Kidney tubule cell (primary cell): ENCODE measurements around the gene FRMPD2.
"Not testable (repeated sequence)": the region's sequence is repeated elsewhere in the genome, so short reads cannot be mapped to it uniquely, and the experiment has no call there.

Experiments
- DNase-seq: peaks from one replicate; pipeline ENCODE4 v3.0.0-alpha.2; 2018; ENCODE audit warnings: low spot score

FRMPD2 gene

DNA sequence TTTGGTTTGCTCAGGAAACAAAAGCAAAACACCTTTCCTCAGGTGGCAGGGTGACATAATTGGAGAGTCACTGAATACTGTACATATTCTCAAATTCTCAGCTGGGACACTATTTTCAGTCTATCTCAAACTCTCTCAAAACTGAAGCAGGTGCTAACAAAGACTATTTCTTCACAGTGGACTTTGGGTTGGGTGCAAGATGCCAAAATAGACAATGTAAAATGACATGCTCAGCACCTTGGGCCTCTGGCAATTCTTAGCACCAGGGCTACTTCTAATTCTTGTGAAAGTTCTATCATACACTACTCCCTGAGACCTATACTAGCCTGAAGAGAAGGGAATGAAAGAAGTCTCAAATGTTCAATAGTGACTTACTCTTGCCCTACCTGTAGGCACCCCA lies 151.9 kb downstream of the FRMPD2 start:
- DNase-seq = not testable (repeated sequence)

DNA sequence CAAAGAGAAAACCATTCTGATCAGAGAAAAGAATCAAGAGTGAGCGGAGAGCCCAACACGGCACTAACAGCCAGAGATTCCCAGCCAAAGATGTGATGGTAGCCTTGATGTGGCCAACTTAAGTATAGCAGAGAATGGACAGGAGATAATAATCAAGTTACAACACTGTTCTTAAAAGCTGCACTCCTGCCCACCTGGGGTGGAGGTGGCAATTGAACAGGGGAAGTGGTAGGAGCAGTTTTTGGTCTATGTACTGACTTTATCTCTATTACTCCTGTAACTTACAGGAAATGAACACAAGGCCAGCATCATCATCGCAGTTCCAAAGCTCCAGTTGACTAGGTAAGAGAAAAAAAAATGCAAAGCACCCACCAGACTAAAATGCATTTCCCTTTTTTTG lies 164.2 kb downstream of the FRMPD2 start:
- not testable (repeated sequence) for DNase-seq
